ENCODE data around the gene SNW1.
"Not testable (repeated sequence)": the region's sequence is repeated elsewhere in the genome, so short reads cannot be mapped to it uniquely, and the experiment has no call there.

Gene SNW1

DNA sequence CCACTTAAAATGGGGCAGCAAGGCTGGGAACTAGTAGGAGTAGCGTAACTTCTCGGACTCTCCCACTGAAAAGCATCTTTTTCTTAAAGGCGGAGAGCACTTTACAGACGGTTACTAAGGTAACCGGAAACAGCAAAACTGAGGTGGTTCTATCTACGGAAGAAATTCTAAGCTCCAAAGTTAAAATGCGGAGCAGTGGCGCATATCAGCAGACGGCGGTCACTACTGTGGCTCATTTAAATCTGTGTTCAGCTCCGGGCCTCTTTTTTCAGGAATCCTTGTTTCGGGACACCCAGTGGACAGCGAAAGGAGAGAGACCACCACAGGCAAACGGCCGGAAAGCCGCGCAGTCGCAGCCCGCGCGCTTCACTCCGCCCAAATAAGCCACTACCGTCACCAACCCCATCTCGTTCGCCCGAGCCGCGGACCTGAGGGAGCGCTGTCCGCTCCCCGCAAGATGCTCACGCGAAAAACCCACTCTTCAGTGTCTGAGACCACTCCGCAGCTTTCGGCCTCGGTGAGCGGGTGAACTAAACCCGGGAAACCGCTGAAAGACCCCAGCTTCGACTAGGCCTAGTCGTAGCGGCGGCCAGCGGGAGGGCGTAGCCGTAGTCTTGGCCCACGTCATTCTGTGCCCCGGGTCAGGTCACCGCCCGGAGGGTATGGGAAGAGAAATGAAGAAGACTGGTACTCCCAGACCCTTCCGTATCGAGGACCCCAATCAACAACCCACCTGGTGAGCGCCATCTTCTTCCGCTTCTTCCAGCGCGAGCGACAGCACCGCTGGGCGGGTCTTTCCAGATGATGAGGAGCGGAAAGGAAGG lies at the start of gene SNW1:
SNW1 (minus strand) TSS at position 776 of the 824 bp plus-strand sequence; CDS start at position 747, 29 bp downstream.
- peak; percentile 78 for DNase-seq (ENCODE audit: low read depth)

- no peak for DNase-seq (ENCODE audit: low read depth)
These were observed 48.1 kb upstream of the SNW1 start for GRCh38 chr14:77809011-77809410.

DNA sequence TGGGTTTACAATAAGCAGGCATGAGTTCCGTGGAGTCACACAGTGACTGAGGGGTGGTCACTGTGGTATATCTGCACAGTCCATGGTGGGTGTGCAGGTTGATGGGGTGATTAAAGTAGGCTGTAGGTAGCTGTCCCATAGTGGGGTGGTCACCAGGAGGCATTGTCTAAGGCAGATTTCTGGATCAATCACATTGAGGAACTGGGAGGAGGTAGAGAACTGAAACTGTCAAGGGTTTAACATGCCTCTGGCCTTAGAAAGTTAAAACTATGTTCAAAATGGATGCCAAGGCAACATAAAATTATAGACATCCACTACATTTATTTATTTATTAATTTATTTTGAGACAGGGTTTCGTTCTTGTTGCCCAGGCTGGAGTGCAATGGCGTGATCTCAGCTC lies 47.3 kb upstream of the SNW1 start:
- no peak for DNase-seq (ENCODE audit: low read depth)

DNA sequence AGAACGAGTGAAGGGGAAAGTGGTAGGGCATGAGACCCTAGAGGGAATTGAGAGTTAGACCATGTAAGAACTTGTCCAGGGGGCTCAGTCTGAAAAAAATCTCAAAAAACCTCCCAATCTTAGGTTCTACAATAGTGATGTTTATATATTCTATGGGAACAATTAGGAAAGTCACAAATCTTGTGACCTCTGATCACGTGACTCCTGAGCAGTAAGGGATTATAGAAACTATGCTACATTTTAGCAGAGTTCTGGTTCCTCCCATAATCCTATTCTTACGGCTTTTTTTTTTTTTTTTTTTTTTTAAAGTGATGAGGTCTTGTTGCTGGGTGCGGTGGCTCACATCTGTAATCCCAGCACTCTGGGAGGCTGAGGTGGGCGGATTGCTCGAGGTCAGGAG lies 44.8 kb upstream of the SNW1 start:
- no peak for DNase-seq (ENCODE audit: low read depth)

DNA sequence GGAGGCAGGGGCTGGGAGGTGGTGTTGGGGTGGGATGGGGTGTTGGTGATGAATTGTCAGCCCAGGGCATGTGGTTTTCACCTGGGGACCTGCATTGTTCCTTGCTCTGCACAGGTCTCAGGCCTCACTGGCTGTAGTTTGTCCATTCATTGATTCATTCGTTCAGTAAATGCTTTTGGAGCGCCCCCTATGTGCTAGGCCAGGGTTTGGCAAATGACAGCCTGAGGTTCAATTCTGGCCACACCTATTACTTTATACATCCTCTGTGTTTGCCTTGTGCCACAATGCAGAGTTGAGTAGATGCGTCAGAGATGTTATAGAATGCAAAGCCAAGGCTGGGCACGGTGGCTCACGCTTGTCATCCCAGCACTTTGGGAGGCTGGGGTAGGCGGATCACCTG lies 43.6 kb upstream of the SNW1 start:
- no peak for DNase-seq (ENCODE audit: low read depth)

DNA sequence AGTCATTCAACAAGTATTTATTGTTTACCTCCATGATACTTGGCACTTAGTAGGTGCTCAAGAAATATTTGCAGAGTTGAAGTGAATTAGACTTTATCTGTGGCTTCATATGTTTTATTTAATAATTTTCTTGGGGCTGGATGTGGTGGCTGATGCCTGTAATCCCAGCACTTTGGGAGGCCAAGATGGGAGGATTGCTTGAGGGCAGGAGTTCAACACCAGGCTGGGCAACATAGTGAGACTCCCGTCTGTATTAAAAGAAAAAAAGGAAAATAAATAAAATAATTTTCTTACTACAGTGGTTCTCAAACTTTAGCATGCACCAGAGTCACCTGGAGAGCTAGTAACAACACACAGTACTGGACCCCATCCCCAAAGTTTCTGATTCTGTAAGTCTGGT lies 39.9 kb upstream of the SNW1 start:
- no peak for DNase-seq (ENCODE audit: low read depth)

DNA sequence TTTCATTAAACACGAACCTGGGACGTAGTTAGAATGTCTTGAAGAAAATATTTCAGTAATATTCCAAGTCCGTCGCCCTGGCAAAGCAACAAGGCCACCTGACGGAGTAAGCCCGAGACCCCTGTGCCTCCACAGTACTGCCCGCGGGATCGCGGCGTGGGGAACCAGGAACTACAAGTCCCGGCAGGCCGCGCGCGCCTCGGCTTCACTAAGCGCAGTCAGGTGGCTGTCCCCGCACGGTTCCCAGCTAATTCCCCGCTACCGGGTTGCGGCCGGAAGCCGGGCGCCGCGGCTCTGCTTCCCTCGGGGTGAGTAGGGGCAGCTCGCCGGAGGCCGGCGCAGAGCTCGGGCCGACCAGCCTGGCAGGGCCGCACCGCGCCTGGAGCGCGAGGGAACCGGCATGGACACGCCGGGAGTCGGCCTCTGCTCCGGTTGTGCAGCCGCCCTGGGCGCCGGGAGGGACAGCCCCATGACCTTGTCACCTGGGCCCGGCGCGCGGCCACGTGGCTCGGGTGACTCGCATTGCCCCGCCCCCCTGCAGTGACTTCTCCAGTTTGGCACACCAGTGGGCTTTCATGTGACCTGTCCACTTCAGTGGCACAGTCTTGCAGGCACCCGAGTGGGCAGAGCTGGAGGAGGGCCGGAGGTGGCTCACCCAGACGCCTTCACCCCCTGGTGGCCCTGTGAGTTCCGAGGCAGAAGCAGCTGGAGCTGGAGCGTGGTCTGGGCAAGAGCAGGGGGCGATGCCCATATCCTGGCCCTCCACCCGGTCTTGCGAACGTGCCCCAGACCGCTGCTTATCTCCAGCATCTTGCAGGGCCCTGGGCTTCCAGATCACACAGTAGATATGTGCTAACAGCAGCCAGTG lies 39.1 kb upstream of the SNW1 start, which contains the start of gene ADCK1:
ADCK1 (plus strand) TSS at position 247 of the 868 bp plus-strand sequence. CDS start 18,870 bp downstream, outside the sequence.
- peak; percentile 58 for DNase-seq (ENCODE audit: low read depth)

DNA sequence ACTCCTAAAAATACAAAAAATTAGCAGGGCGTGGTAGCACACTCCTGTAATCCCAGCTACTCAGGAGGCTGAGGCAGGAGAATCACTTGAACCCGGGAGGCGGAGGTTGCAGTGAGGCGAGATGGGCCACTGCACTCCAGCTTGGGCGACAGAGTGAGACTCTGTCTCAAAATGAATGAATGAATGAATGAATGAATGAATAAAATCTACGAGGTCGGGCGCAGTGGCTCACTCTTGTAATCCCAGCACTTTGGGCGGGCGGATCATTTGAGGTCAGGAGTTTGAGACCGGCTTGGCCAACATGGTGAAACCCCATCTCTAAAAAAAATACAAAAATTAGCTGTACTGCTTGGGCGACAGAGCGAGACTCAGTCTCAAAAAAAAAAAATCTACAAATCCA lies 38.5 kb upstream of the SNW1 start:
- DNase-seq (ENCODE audit: low read depth) = not testable (repeated sequence)

DNA sequence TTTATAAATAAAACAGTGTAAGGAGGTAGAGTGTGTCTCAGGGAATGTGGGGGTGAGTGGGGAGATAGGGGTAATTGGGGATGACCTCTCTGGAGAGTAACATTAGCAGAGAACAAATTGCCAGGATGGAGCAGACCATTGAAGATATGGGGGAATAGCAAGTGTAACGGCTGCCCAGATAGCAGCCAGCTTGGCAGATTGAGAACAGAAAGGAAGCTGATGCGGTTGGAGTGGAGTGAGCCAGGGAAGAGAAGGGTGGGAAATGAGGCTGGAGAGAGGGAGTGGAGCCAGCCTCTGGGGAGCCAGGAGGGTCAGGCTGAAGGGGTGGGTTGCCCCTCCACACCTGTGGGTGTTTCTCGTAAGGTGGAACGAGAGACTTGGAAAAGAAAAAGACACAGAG lies 33.4 kb upstream of the SNW1 start:
- no peak for DNase-seq (ENCODE audit: low read depth)

DNA sequence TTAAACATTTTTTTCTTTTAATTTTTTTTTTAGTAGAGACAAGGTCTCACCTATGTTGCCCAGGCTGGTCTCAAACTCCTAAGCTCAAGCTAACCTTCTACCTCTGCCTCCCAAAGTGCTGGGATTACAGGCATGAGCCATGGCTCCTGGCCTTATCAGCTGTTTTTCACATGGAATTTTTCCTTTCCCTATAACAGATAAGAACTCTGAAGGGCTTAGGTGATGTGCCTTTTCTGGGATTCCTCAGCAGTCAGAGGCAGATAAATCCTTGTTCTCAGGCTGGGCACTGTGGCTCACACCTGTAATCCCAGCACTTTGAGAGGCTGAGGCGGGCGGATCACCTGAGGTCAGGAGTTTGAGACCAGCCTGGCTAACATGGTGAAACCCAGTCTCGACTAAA lies 32.3 kb upstream of the SNW1 start:
- DNase-seq (ENCODE audit: low read depth) = not testable (repeated sequence)

- DNase-seq (ENCODE audit: low read depth) = no peak
These were observed 30.3 kb upstream of the SNW1 start for GRCh38 chr14:77791225-77791600.

- DNase-seq (ENCODE audit: low read depth) = no peak
These were observed 29.7 kb upstream of the SNW1 start for GRCh38 chr14:77790566-77791224.

GRCh38 chr14:77786148-77786547 lies 25.2 kb upstream of the SNW1 start:
- no peak for DNase-seq (ENCODE audit: low read depth)

DNA sequence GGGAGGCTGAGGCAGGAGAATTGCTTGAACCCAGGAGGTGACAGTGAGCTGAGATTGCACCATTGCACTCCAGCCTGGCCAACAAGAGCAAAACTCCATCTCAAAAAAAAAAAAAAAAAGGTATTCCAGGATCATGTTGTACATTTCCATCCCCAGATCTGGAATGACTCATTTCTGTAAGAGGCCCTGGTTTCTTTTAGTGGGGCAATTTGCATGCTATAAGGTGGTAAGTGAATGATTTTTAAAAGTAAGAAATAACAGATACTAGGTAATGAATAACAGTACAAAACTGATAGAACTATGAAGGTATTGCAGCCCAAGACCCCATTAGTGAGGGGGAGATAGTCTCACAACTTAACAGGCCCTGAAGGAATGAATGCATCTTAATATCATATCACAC lies 21.2 kb upstream of the SNW1 start:
- DNase-seq (ENCODE audit: low read depth) = no peak

DNA sequence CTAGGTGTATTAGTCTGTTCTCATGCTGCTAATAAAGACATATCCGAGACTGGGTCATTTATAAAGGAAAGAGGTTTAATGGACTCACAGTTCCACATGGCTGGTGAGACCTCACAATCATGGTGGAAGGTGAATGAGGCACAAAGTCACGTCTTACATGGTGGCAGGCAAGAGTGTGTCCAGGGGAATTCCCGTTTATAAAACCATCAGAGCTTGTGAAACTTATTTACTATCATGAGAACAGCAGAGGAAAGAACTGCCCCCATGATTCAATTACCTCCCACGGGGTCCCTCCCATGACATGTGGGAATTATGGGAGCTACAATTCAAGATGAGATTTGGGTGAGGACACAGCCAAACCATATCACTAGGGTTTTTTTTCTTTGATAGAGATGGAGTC lies 13.0 kb upstream of the SNW1 start:
- not testable (repeated sequence) for DNase-seq (ENCODE audit: low read depth)

GRCh38 chr14:77768442-77769069 lies 7.6 kb upstream of the SNW1 start:
- not testable (repeated sequence) for DNase-seq (ENCODE audit: low read depth)

DNA sequence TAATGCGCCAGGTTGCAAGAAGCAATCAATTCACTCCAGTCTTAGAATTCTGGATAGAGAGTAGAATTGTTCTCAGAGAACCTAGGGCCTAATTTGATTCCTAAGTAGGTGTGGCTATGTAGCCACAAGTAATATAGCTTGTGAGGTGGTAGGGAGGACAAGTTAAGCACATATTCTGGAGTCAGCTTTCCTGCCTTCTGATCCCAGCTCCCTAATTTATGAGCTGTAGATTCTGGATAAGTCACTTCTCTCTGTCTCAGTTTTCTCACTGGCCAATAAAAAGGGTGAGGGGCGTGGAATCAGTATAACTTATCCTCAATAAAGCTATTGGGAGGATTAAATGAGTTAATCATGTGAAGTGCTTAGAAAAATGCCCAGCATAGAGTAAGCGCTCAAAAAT lies 3.0 kb upstream of the SNW1 start:
- no peak for DNase-seq (ENCODE audit: low read depth)

- no peak for DNase-seq (ENCODE audit: low read depth)
These were observed 2.4 kb upstream of the SNW1 start for GRCh38 chr14:77763316-77763715.

DNA sequence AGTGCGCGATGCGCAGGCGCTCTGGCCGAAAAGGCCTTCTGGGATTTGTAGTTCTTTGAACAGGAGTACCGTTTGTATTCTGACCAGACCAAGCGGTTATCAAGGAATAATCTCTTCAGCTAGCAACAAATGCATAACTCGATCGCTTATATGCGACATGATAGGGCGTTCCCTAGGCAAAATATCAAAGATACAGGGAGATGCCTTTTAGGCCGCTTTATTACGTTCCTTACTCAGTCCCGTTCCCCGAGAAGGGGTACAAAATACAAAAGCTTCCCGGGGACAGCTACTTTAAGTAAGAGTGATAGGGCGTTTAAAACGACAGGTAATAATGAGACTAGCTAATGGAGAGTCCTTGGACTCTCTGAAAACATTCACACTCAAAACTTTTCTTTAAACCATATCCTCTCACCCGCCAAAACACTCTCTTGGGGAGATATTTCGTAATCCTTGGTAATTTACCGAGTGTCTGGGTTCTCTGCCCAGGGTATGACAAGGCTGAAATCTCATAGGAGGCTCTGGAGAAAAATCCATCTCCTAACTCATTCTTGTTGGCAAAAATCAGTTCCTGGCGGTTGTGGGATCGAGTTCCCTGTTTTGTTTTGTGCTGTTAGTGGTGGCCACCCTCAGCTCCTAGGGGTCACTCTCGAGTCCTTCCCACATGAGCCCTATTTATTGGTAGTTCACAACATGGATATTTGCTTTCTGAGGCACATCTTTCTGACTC lies 412 bp upstream of the SNW1 start:
- DNase-seq (ENCODE audit: low read depth) = peak; percentile 14

GRCh38 chr14:77752799-77753516 lies 8.0 kb downstream of the SNW1 start:
- no peak for DNase-seq (ENCODE audit: low read depth)

DNA sequence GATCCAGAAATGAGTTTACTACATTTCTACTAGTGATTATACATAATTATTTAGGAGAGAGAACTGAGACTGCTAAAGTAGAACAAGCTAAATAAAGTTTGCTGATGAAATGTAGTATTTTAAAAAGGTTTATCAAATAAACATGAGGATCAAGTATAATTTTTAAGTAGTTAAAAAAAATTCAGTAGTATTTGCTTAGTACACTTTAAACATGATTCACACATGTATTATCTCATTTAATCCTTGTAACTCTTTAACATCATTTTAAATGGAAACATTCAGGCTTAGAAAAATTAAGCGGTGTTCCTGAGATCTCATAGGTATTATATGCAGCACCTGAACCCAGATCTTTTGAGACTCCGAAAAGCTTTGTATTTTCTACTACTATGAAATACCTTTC lies 8.7 kb downstream of the SNW1 start:
- no peak for DNase-seq (ENCODE audit: low read depth)

All from HS-27A (cell line).